GM18951 (cell line): ENCODE measurements around the gene BEX3.
"Not testable (repeated sequence)": the region's sequence is repeated elsewhere in the genome, so short reads cannot be mapped to it uniquely, and the experiment has no call there.

ENCODE experiments used
- POLR2A ChIP-seq: IDR thresholded peaks from 4 replicates; pipeline ENCODE4 v1.6.1; 2011; ENCODE audit warnings: mild to moderate bottlenecking; ENCODE audit not compliant: insufficient read length, insufficient read depth; ENCODE audit errors: extremely low read depth
- in situ Hi-C: fragments of 300-500 bp; cut with MboI; formaldehyde crosslinking; loops from one replicate; pipeline ENCODE4 v1.12.0; 2022; ENCODE audit warnings: low sequenced_read_pairs, mixed read lengths, inconsistent platforms; ENCODE audit not compliant: unreplicated experiment

Gene BEX3

DNA sequence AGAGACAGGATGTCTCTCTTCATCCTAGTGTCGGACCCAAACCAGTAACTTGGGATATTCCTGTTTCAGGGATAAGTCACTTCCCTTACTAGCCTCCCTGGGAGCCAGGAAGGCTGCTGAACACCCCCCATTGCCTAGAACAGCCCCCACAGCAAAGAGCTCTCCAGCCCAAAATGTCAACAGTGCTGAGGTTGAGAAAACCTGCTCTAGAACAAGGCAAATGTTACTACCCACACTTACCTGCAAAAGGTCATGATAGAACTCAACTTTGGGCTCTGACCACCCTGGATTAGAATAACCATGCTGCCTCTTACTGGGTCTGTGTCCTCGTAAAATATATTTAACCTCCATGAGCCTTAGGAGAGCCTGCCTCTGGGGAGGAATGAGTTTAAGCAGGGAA, 20.3 kb downstream of the BEX3 start:
- in situ Hi-C loops: no loop called here

DNA sequence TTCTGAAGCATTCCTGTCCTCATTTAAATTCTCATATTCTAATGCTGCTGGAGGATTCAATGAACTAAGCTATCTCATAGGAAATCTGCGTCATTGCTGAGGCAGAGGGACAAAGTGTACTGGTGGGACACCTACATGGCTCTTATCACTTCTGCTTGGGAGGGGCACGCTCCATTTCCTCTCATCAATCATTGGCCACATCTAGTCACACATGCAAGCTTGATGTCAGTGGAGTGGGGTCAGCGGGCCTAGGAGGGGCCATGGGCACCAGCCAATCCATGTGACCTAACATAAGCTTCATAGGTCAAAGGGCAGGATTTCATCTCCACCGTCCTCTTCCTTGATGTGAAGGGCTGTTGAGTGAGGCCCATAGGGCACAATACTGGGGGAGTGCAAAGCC, 21.4 kb downstream of the BEX3 start:
- TF ChIP-seq POLR2A: no peak
- in situ Hi-C loops: no loop called here

More for the DNA sequence above, 20.3 kb downstream of the BEX3 start:
- TF ChIP-seq POLR2A: no peak

DNA sequence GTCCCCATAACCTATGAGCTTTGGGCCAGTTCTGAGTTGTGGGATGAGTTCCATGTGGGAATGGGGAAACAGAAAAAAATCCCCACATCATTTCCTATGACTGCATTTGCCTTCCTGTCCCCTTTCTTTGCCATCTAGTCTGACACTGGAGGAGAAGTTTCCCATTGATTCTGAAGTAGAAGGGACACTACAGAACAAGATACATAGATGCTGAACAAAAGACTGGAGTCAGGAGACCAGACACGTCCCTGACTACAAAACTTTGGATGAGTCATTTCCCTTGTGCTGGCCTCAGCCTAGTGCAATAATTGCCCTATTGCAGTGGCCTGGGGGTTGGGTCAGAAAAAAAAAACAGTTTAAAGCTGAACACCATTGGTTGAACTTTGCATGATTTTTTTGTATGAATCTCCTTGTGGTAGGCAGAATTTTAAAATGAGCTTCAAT, 22.1 kb downstream of the BEX3 start:
- in situ Hi-C loops: no loop called here
- no peak for TF ChIP-seq POLR2A

DNA sequence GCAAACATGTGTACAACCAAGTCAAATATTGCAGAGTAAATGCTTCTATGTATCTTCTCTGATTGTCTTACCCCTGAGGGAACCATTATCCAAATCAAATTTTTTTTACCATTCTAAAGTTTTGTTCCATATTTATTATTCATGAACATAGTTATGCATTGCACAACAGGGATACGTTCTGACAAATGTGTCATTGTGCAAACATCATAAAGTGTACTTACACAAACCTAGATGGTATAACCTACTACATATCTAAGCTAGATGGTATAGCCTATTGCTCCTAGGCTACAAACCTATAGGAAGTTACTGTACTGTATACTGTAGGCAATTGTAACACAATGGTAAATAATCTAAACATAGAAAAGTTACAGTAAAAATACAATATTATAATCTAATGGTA, 23.4 kb downstream of the BEX3 start:
- in situ Hi-C loops: no loop called here
- TF ChIP-seq POLR2A: no peak

DNA sequence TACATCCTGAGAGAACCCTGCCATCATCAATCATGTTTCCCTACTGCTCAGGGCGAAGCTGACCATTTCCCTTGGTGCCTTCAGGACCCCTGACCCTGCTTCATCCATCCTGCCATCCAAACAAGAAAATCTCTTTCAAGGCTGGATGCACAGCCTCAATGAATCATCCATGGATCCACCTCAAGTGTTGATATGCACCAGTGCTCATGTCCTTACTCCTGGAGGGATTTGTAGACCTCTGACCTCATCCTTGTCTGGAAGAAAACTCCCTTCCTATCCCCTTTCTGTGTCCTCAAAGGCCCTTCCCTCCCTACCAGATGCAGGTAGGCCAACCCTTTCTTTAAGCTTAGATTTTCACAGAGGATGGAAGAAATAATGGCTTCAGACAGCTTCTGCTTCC, 24.6 kb downstream of the BEX3 start:
- in situ Hi-C loops: no loop called here
- no peak for TF ChIP-seq POLR2A

DNA sequence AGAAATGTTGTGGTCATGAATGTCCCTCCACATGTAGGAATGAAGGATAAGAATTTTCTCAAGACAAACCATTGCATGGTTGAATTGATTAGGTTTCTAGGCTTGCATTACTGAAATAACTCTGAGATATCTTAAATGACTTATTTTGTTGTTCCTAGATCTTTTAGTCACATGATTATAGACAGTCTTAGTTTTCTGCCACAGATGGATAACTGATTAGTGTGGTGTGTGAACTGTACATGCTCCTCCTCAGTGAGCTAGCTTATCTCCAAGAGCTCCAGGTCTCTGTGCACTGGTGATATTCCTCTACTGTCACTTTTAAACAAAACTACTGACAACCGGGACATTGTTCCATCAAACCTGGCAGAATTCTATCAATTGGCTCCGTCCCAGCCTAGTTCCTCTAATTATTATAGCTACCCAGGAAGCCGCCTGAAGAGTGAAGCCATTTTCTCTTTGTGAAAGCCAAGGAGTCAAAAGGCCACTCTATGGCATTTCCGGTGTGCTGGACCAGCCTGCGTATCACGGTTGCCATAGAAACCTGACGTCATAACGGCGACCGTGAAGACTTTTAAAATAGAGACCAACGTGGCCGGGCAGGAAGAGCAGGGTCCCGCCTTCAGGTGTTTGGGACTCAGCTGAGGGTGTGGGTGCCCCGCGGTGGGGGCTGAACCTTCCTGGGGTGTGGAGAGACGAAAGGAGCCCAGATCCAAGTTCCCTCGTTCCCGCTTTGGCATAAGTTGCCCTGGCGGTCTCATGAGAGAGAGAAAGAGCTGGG, 28.1 kb downstream of the BEX3 start:
- in situ Hi-C loops: no loop called here
- TF ChIP-seq POLR2A: no peak

DNA sequence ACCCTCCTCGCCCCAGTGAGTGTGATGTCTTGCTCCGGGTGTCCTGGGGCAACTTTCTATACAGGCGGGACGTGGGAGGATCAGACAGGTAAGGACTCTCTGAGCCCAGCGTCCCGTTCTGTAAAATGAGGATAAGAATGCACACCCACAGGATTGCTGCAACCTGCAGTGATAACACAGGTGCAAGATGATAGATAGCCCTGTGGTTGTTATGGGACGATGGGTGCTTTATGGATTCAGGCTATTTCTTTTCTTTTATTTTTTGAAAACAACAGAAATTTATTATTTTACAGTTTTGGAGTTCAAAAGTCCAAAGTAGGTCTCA, 28.6 kb downstream of the BEX3 start:
- in situ Hi-C loops: no loop called here
- TF ChIP-seq POLR2A: no peak

DNA sequence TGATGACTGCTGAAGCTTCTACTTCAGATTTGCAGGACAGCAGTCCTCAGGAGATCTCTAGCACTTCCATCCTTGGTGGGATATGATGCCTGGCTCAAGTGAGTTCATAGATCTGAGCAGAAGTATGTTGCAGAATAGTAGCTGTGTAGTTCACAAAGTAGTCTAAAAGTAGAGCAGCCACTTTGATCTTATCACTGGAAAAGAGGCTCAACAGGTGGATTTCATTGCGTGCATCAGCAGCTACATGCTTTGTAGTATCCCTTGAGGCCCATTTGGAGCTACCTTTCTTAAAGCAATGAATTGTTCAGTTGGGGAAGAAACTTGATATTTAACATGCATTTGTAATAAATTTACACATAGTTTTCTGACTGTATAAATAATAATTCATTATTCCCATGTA, 29.9 kb downstream of the BEX3 start:
- in situ Hi-C loops: no loop called here

DNA sequence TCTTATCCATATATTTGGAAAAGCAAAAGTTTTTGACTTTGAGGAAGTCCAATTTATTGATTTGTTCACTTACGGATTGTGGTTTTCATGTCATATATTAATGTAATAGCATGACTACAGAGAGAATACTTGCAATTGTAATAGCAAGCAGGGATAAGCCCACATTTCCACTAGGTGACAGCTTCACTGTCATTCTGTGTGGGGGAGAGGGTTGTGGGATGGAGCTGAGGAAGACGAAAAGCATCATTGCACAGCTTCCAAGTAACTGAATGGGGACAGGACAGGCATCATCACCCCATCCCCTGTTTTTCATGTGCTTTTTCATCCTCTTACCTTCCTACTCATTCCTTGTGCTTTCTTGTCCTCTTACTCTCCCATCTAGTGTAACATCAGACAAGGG, 31.4 kb downstream of the BEX3 start:
- in situ Hi-C loops: no loop called here
- TF ChIP-seq POLR2A: no peak

More for the DNA sequence above, 29.9 kb downstream of the BEX3 start:
- TF ChIP-seq POLR2A: no peak

DNA sequence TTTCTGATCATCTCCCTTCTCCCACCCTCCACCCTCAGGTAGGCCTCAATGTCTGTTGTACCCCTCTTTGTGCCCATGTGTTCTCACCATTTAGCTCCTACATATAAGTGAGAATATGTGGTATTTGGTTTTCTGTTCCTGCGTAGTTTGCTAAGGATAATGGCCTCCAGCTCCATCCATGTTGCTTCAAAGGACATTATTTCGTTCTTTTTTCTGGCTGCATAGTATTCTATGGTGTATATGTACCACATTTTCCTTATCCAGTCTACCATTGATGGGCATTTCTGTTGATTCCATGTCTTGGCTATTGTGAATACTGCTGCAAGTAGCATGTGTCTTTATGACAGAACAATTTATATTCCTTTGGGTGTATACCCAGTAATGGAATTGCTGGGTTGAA, 35.4 kb downstream of the BEX3 start:
- in situ Hi-C loops: not testable (repeated sequence)

DNA sequence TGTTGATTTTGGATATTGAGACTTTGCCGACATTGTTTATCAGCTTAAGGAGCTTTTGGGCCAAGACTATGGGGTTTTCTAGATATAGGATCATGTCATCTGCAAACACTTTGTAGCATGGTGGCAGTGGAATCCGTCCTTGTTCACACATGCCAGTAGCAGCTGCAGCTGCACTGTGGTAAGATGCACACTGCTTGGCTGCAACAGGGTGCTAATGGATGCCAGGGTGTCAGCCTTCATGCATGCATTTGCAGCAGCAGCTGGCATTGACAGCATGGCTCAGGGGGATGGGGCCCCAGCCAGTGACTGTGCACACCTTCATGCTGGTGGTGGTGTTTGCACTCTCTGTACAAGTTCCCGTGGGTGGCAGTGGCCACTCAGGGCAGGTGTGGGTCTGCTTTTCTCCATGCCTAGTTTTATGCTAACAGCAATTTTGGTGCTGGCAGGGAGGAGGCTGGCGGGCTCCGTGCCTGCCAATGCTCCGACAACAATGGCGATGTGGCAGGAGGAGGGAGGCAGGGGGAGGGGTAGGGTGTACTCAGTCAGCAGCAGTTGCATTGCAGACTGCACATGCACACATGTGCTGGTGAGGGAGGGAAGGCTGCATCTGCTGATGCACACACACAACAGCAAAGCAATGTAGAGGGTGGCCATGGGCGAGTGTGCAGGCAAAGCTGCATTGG, 37.5 kb downstream of the BEX3 start:
- no peak for TF ChIP-seq POLR2A
- in situ Hi-C loops: no loop called here

DNA sequence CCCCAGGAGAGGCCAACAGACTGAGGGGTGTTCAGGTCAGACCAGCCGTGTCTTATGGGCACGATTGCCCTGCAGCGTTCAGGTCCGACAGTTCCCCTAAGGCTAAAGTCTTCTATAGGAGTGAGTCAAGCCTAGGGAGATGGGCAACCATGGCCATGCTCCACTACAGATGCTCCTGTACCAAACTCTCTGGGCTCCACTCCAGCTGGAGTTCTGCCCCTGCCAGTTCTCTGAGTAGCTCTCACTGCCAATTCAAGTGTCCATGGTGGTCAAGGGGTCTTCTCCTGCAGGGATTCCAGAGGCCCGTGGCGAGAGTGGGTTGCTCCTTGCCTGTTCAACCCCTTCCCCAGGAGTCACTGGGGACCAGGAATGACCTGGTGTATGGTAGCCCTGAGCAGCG, 38.2 kb downstream of the BEX3 start:
- in situ Hi-C loops: no loop called here
- no peak for TF ChIP-seq POLR2A

DNA sequence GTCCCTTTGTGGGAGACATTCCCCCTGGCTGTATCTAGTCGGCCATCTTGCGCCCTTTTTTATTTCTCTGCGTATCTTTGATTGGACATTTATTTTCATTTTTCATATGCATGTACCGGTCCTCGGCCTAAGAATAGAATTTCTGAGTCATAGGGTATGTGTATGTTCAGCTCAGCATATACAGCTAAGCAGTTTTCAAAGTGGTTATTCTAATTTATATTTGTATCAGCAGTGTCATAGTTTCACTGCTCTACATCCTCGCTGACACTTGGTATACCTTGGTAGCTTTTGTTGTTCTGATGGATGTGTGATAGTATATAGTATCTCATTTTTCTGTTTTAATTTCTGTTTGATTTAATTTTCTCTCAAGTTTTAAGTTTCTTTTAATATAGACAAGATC, 38.7 kb downstream of the BEX3 start:
- in situ Hi-C loops: no loop called here
- TF ChIP-seq POLR2A: no peak

DNA sequence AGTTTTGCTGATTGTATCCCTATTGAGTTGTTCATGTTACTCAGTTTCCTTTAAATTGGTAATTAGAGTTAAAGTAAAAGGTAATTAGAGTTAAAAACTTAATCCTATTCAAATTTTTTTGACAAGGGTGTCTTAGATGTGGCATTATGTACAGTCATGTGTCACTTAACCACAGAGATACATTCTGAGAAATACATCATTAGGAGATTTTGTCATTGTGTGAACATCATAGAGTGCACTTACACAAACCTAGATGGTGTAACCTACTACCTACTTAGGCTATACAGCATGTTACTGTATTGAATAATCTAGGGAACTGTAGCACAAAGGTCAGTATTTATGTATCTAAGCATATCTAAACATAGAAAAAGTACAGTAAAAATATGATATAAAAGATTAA, 39.2 kb downstream of the BEX3 start:
- in situ Hi-C loops: no loop called here
- no peak for TF ChIP-seq POLR2A

DNA sequence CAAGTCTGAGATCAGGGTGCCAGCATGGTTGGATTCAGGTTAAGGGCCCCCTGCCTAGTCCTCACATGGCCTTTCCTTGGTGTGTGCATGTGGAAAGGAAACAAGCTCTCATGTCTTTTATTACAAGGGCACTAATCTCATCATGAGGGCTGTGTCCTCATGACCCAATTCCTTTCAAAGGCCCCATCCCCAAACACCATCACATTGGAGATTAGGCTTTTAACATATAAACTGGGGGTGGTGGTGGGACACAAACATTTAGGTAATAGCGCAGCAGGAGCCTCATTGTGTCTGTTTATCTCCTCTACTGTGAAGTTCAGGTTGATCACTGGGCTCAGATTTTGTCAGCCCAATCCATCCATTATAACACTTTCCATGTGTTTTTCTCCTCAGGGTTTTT, 41.0 kb downstream of the BEX3 start:
- no peak for TF ChIP-seq POLR2A
- in situ Hi-C loops: no loop called here

DNA sequence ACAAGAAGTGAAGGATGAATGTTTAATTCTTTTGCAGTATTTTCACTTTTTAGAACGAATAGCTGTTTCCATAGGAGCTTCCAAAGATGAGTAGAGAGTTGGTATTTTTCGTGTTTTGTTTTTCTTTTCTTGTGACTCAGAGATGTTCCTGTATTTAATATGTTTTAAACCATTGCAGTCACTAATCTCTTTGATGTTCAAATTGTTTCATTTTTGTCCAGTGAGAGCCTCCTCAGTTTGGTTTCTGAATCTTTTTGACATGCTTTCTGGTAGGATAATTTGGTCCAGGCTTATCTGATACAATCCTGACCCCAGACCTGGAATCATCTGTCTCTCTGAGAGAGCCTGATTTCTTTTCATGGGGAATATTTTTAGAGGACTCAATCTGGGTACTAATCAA, 41.6 kb downstream of the BEX3 start:
- in situ Hi-C loops: no loop called here
- TF ChIP-seq POLR2A: no peak
